Thoracic aorta endothelial cell (primary cell): ENCODE measurements around the gene GPN1. TPM values are rescaled to one million over a fixed set of nuclear protein-coding genes. Genes with fewer than 3 reads are reported as not detected.

Experiments used
- small RNA-seq: library from RNA; depleted of rRNA; stranded (forward); fragments of <200 nt; gene quantifications from one replicate; pipeline ENCODE3, GENCODE V24; 2012
- total RNA-seq: library from RNA; depleted of rRNA; stranded (reverse); fragments of >200 nt; gene quantifications from 2 replicates; pipeline ENCODE4 v1.2.3, GENCODE V29; 2012

Gene GPN1
- total RNA-seq, result 55.2 and 61.5 TPM in 2 replicates

DNA sequence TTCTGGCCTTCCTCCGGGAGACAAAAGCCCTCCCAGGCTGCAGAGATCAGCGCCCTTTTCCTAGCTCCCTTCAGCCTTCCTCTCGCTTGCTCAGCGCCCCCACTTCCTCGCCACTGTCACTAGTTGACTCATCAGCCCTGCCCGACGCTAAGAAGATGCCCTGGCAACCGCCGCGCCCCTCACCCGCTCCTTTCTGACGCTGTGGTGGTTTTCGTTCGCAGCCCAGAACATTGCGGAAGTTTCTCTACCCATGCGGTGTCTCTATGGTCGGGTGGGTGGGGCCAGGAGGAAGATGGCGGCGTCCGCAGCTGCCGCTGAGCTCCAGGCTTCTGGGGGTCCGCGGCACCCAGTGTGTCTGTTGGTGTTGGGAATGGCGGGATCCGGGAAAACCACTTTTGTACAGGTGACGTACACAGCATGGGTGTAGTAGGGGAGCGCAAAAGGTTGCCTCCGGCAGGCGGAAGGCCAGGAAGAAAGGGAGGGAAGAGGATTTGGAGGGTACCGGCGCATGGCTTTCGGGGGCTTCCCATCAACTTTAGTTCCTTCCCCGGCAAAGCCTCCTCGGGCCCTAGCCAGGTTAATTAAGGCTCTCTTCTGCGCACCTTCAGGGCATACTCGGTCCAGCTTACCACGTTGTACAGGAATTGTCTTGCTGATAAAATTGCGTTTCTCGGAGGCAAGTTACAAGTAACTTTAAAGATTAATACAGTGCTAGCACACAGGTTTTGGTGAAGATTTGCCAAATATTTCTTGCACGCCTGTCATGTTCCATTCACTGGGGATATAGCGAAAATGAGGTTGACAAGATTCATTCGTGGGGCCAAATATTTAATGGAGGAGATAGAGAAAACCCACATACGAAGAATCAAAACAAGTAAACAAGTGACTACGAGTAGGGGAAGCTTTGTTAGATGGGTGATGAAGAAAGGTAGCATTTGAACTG lies at the start of gene GPN1, which contains the start of gene CCDC121:
Gene GPN1 (plus strand): TSS at position 284 of the 943 bp plus-strand sequence. CDS start 9 bp downstream, at position 293.
Gene CCDC121 (minus strand): TSS at position 246 of the 943 bp plus-strand sequence. CDS start 1,213 bp downstream, outside the sequence.

DNA sequence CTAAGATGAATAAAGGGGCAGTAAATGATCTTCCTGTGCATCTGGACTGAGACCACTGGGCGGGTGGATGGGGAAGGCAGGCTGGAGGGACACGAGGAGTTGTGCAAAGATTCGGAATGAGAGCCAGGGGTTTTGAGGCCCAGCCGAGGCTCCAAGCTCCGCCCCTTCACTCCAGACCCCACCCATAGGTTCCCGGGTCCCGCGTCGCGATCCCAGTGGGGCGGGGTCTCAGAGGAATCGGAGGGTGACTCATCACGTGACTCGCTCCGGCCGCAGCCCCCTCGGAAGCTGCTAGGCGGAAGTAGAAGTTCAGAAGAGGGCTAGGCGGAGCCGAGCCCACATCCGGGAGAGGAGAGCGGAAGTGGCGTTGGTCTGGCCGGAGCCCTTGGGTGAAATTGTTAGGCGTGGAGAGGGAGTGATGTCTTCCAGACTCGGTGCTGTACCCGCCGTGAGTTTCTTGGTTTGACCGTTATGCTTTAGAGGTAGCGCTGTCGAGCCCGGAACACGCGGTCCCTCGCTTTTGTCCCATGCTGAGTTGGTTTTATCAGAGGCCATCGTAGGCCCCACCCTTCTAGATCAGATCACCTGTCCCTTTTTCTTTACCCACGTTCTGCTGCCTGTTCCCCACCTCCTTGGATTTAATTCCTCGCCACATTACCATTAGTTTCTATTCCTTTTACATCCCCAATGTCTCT lies 46.0 kb upstream of the GPN1 start, which contains the start of gene ZNF512:
Gene ZNF512 (plus strand): TSS at position 348 of the 695 bp plus-strand sequence. CDS start 71 bp downstream, at position 419.

DNA sequence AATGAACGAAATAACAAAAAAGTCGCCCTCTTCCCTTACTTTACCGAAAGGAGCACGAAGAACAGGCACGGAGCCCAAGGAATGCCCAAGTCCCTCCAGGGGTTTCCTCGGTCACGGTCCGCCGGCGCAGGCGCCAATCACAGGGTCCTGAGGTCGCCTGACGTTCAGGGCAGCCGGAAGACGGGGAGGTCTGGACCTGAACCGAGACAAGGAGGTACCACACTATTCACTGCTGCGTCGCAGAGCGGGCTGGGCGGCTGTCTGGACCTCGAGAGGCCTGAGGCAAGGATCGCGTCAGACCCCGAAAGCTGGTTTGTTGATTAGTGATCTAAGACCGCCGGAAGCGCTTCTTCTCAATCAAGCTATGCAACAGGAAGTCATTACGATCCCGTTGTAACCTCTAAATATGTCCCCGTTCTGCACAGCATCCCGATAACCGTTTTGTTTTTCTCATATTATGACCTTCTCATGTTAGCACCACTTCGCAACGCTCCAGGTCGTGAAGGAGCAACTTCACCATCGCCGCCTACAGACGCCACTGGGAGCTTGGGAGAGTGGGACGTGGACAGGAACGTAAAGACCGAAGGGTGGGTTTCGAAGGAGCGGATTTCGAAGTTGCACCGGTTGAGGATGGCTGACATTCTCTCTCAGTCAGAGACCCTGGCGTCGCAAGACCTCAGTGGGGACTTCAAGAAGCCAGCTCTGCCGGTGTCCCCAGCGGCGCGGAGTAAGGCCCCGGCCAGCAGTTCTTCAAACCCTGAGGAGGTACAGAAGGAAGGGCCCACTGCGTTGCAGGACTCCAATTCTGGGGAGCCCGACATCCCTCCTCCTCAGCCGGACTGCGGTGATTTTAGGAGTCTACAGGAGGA lies 34.7 kb downstream of the GPN1 start, which contains the start of the genes SLC4A1AP and SUPT7L:
Gene SLC4A1AP (plus strand): TSS at position 605 of the 869 bp plus-strand sequence. CDS start 26 bp downstream, at position 631.
Gene SUPT7L (minus strand): TSS at position 330 of the 869 bp plus-strand sequence. CDS start 1,422 bp downstream, outside the sequence.

Small RNA genes lying within 50 kb of the gene (small RNA-seq; reads per million reads assigned to genes)
- not detected for gene RF00340

Other genes with a start within 250 kb of the GPN1 start
- 7.4 and 10.7 TPM in 2 replicates for gene ZNF513, start 248.3 kb upstream of the GPN1 start, total RNA-seq
- gene PPM1G, start 219.5 kb upstream of the GPN1 start, total RNA-seq, result 133 and 134 TPM in 2 replicates
- 116 and 119 TPM in 2 replicates for gene NRBP1, start 200.4 kb upstream of the GPN1 start, total RNA-seq
- gene KRTCAP3, start 186.7 kb upstream of the GPN1 start, total RNA-seq, result 0.53 and 0.57 TPM in 2 replicates
- 25.4 and 25.9 TPM in 2 replicates for gene IFT172, start 139.3 kb upstream of the GPN1 start, total RNA-seq
- gene FNDC4, start 133.8 kb upstream of the GPN1 start, total RNA-seq, result 17.3 and 18.1 TPM in 2 replicates
- gene GCKR, start 132.2 kb upstream of the GPN1 start, total RNA-seq, result 9.2 and 9.6 TPM in 2 replicates
- 61.0 and 66.8 TPM in 2 replicates for gene ZNF512, start 46.0 kb upstream of the GPN1 start, total RNA-seq
- gene CCDC121, start within 50 bp of the GPN1 start, total RNA-seq, result 1.4 and 1.7 TPM in 2 replicates
- gene SUPT7L, start 34.6 kb downstream of the GPN1 start, total RNA-seq, result 28.7 and 29.9 TPM in 2 replicates
- gene SLC4A1AP, start 34.8 kb downstream of the GPN1 start, total RNA-seq, result 41.9 and 42.4 TPM in 2 replicates
- gene MRPL33, start 142.7 kb downstream of the GPN1 start, total RNA-seq, result 136 and 151 TPM in 2 replicates